Adrenal gland (tissue), 12 donors: ENCODE measurements around the gene ANXA8. TPM values are rescaled to one million over a fixed set of nuclear protein-coding genes. Genes with fewer than 3 reads are reported as not detected.

ENCODE experiments used
- DNase-seq, 7 donors: peaks; one replicate each; pipeline ENCODE4 v3.0.0-alpha.2; 2019 to 2020
- H3K27ac ChIP-seq, 5 donors: fragments of 200-600 bp; sonication (generic) in 4 of 5; 1 replicate in 3 of 5; 2 replicates in 2 of 5; pipeline versions ENCODE4 v1.5.1 to v1.8.0; 2016 to 2020; ENCODE audit warnings: mild to moderate bottlenecking in 1 of 5
- H3K27me3 ChIP-seq: fragments of 200-600 bp; 2 replicates; pipeline ENCODE4 v1.8.0; 2021
- H3K36me3 ChIP-seq, 2 donors: fragments of 200-600 bp; replicated peaks in 1 of 2; 1 replicate in 1 of 2; 2 replicates in 1 of 2; pipeline versions ENCODE4 v1.5.1 to v1.8.0; 2018 to 2022
- H3K4me1 ChIP-seq, 2 donors: fragments of 200-600 bp; replicated peaks in 1 of 2; 1 replicate in 1 of 2; 2 replicates in 1 of 2; pipeline versions ENCODE4 v1.5.1 to v1.8.0; 2018 to 2021
- H3K4me3 ChIP-seq, 4 donors: fragments of 200-600 bp; sonication (generic) in 3 of 4; one replicate each; pipeline ENCODE4 v1.5.1; 2016 to 2018
- H3K9me3 ChIP-seq, 3 donors: fragments of 200-600 bp; sonication (generic) in 1 of 3; replicated peaks in 1 of 3; 1 replicate in 2 of 3; 2 replicates in 1 of 3; pipeline versions ENCODE4 v1.5.1 to v1.8.0; 2016 to 2021
- POLR2A ChIP-seq, 2 donors: fragments of 450-650 bp; IDR thresholded peaks; one replicate each; pipeline ENCODE4 v1.6.1; 2017; ENCODE audit warnings: antibody characterized with exemption in 2 of 2, mild to moderate bottlenecking in 2 of 2, moderate library complexity in 1 of 2
- WGBS, 4 donors: extraction: QIAGEN DNeasy Blood & Tissue Kit in 2 of 4; methylation state at CpG; one replicate each; pipeline versions ENCODE4 v1.1.5 to v1.1.7; 2013 to 2017; 5-methylcytosine and 5-hydroxymethylcytosine counted together
- intact Hi-C, 2 donors: fragments of 100-400 bp; cut with DNase I; formaldehyde crosslinking; loops; one replicate each; pipeline versions ENCODE4 v1.14.1 to v1.15.0; 2022 to 2023
- polyA plus RNA-seq, 3 donors: library from polyadenylated mRNA; stranded (reverse); fragments of 200-250 nt in 2 of 3; fragments of 350-450 nt in 1 of 3; fragmentation: Illumina TruSeq in 1 of 3; extraction: RNeasy Lipid Tissue Mini Kit (QIAGEN cat#74804) in 1 of 3; gene quantifications; one replicate each; pipeline ENCODE4 v1.2.3, GENCODE V29; 2013 to 2014
- small RNA-seq, 2 donors: library from RNA; depleted of rRNA; stranded (forward); fragments of <200 nt; gene quantifications; one replicate each; pipeline ENCODE3, GENCODE V24; 2016
- total RNA-seq, 9 donors: library from RNA; depleted of rRNA in 4 of 9; stranded (reverse); fragments of >200 nt in 4 of 9; fragments of 120-200 nt in 1 of 9; fragmentation: NEBNext Ultra II Directional in 1 of 9; extraction: Animal tissue kit (Norgen Biotek cat#: 25700) in 1 of 9; gene quantifications; one replicate each; pipeline versions ENCODE4 v1.1.0 to v1.2.4, GENCODE V29; 2013 to 2023
- TF ChIP-seq, protein P1 (sequence below), 6 experiments: fragments of 450-650 bp in 4 of 6; fragments of 200-600 bp in 2 of 6; sonication (generic) in 1 of 6; IDR thresholded peaks; 1 replicate in 5 of 6; 2 replicates in 1 of 6; pipeline versions ENCODE4 v1.5.1 to v1.8.0; 2016 to 2021; ENCODE audit warnings: antibody characterized with exemption in 6 of 6, mild to moderate bottlenecking in 2 of 6, moderate library complexity in 1 of 6
- donor health status: healthy with polysubstance abuse.
- donor health status: Bipolar disorder and iron deficiency.
- donor health status: DM: yes; HTN: yes; CAD: no.
- donor health status: DM: no; HTN: no; CAD: no.
- donor health status: DM: no; HTN: no; CAD: no.
- donor health status: DM: yes; HTN: yes; CAD: no.

The ANXA8 gene
- total and polyA plus RNA-seq, 12 donors, result 0.33 to 2.2 (median 0.81) TPM; not detected in 3

DNA sequence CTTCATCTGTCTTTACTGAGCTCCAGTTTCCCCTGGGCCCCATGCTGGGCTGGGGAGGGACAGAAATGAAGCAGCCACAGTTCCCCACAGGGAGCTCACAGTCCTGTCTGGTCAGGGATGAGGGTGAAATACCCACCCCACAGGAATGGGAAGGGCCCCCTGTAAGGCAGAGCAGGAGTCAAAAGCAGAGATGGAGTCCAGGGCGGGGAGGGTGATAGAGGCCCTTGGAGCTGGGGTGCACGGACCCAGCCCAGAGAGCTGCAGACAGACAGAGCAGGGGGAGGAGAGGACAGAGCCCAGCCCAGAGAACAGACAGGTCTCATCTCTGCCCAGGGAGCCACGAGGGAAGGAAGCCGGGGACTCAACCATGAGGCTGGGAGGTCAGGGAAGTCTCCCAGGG lies 64.9 kb downstream of the ANXA8 start:
- TF ChIP-seq POLR2A (IDR thresholded peaks at IDR 0.05), result no peak
- TF ChIP-seq, protein P1, sequence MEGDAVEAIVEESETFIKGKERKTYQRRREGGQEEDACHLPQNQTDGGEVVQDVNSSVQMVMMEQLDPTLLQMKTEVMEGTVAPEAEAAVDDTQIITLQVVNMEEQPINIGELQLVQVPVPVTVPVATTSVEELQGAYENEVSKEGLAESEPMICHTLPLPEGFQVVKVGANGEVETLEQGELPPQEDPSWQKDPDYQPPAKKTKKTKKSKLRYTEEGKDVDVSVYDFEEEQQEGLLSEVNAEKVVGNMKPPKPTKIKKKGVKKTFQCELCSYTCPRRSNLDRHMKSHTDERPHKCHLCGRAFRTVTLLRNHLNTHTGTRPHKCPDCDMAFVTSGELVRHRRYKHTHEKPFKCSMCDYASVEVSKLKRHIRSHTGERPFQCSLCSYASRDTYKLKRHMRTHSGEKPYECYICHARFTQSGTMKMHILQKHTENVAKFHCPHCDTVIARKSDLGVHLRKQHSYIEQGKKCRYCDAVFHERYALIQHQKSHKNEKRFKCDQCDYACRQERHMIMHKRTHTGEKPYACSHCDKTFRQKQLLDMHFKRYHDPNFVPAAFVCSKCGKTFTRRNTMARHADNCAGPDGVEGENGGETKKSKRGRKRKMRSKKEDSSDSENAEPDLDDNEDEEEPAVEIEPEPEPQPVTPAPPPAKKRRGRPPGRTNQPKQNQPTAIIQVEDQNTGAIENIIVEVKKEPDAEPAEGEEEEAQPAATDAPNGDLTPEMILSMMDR (IDR thresholded peaks at IDR 0.05), result no peak
- intact Hi-C loops, result no loop called here
- DNase-seq, result no peak
- H3K4me1 ChIP-seq, result no peaks in the 10 kb centered on the region
- no peaks in the 10 kb centered on the region for H3K27me3 ChIP-seq
- no peaks in the 10 kb centered on the region for H3K36me3 ChIP-seq
- H3K27ac ChIP-seq, result no peak overlapping the region
- no peak overlapping the region for H3K4me3 ChIP-seq
- no peaks in the 10 kb centered on the region for H3K9me3 ChIP-seq
- 79 to 91% (median 88%) methylated on average over 2 to 4 of the region's 4 CpGs for WGBS, 4 donors

DNA sequence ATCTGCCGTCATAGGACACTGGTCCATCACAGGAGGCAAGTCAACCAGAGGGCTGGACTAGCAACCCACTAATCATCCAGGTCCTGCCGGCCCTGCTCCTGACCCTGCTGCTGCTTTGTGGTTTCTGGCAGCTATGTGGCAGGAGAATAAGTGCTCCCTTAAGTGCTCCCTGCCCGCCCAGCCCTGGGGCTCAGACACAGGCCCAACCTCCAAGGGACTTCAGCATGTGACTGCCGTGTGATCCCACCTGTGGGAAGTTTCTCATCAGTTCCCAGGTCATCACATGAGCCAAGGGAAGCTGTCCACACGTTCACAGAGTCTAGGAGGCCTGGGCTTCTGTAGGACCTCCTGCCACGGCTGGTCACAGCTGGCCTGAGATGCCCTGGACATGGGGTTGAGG lies 65.6 kb downstream of the ANXA8 start:
- intact Hi-C loops, result no loop called here
- WGBS, 4 donors, result 82 to 100% (median 92%) methylated on average over 1 to 6 of the region's 6 CpGs
- H3K9me3 ChIP-seq, result no peaks in the 10 kb centered on the region
- no peaks in the 10 kb centered on the region for H3K4me1 ChIP-seq
- DNase-seq, result no peak
- TF ChIP-seq, protein P1 (IDR thresholded peaks at IDR 0.05), result no peak
- no peak for TF ChIP-seq POLR2A (IDR thresholded peaks at IDR 0.05)
- H3K27me3 ChIP-seq, result no peaks in the 10 kb centered on the region
- H3K36me3 ChIP-seq, result no peaks in the 10 kb centered on the region
- H3K27ac ChIP-seq, result no peak overlapping the region
- H3K4me3 ChIP-seq, result no peak overlapping the region

Small RNA genes within 50 kb of the gene (small RNA-seq; reads per million reads assigned to genes)
- gene AL591684.3, result 0 reads per million in 2 donors
- 0 reads per million in 2 donors for gene RNA5SP312

Other genes starting within 250 kb of the ANXA8 start
- 1 to 10 TPM in 5 of 9 donors, under 1 TPM in 3, not detected in 1; 0.06 to 8.5 (median 2.5) TPM for gene GDF10, start 183.9 kb downstream of the ANXA8 start, total RNA-seq
- 1 to 10 TPM in 1 of 3 donors, under 1 TPM in 2; 0.64 to 1.2 (median 0.94) TPM for gene GDF10, start 183.9 kb downstream of the ANXA8 start, polyA plus RNA-seq
- gene GDF2, start 161.7 kb downstream of the ANXA8 start, total RNA-seq, result under 1 TPM in 1 of 9 donors, not detected in 8; 0.11 TPM
- not detected for gene GDF2, start 161.7 kb downstream of the ANXA8 start, polyA plus RNA-seq
- gene RBP3, start 135.8 kb downstream of the ANXA8 start, total RNA-seq, result under 1 TPM in 1 of 9 donors, not detected in 8; 0.11 TPM
- gene RBP3, start 135.8 kb downstream of the ANXA8 start, polyA plus RNA-seq, result not detected
- under 1 TPM in 6 of 9 donors, not detected in 3; 0.06 to 0.20 (median 0.13) TPM for gene ZNF488, start 99.8 kb downstream of the ANXA8 start, total RNA-seq
- gene ZNF488, start 99.8 kb downstream of the ANXA8 start, polyA plus RNA-seq, result under 1 TPM; 0.03 to 0.08 (median 0.07) TPM
- not detected for gene FAM25G, start 7.6 kb upstream of the ANXA8 start, total RNA-seq
- gene FAM25G, start 7.6 kb upstream of the ANXA8 start, polyA plus RNA-seq, result not detected
- gene AGAP9, start 39.5 kb upstream of the ANXA8 start, total RNA-seq, result 10 to 100 TPM in 3 of 9 donors, 1 to 10 TPM in 5, under 1 TPM in 1; 0.24 to 12.2 (median 5.2) TPM
- gene AGAP9, start 39.5 kb upstream of the ANXA8 start, polyA plus RNA-seq, result 10 to 100 TPM in 2 of 3 donors, 1 to 10 TPM in 1; 5.8 to 35.6 (median 18.2) TPM